Measurements from ENCODE around the gene STUB1. TPM values are rescaled to one million over a fixed set of nuclear protein-coding genes. Genes with fewer than 3 reads are reported as not detected.

Gene STUB1
- total and polyA plus RNA-seq, 10 of the 15 experiments (the other 5 are each of a cell fraction or from before 2014, with no cell fraction given): 4.2 to 136 (median 67.1) TPM

- BruUV-seq (replicated peaks): no TSS peak
- peak; percentile 37 for TF ChIP-seq POLR2A (IDR thresholded peaks at IDR 0.05; ENCODE audit: low read depth, low read length)
- no peak for TF ChIP-seq KLF5 (IDR thresholded peaks at IDR 0.05; ENCODE audit: partially characterized antibody)
- ChIA-PET RAD21 (ENCODE audit: unreplicated experiment) (no interaction called here), SMC1A (ENCODE audit: uncharacterized antibody, unreplicated experiment) (no interaction called here), CTCF (no interaction called here), POLR2A (no interaction called here)
- 99% methylated on average over 42 of the region's 67 CpGs for WGBS (ENCODE audit: insufficient coverage, insufficient replicate concordance, low lambda C conversion rate, missing lambda C conversion rate)
- ATAC-seq: no peak
- Histone ChIP-seq H3K27me3 (replicated peaks in 1 of 2; ENCODE audit: control insufficient read depth in 2 of 2, insufficient read depth in 2 of 2, low read length in 1 of 2) (no peaks in the 10 kb centered on the region), H3K27ac (ENCODE audit: control insufficient read depth, insufficient read depth) (no peak overlapping the region), H3K36me3 (ENCODE audit: control insufficient read depth in 2 of 2, insufficient read depth in 2 of 2, low read length in 1 of 2) (peaks cover 0 to 4% of the 10 kb centered on the region in 2 experiments; a peak in 3 of 4 replicates), H3K4me2 (ENCODE audit: control insufficient read depth, insufficient read depth) (no peak overlapping the region), H3K4me3 (no peak overlapping the region), H3K9ac (ENCODE audit: control insufficient read depth, insufficient read depth, low read length) (no peak overlapping the region), H2AFZ (ENCODE audit: control insufficient read depth, low read depth, low read length) (no peak overlapping the region), H4K20me1 (ENCODE audit: control insufficient read depth, insufficient read depth) (no peaks in the 10 kb centered on the region), H3K9me3 (replicated peaks; ENCODE audit: control insufficient read depth, insufficient read depth, low read length) (no peaks in the 10 kb centered on the region), H3K79me2 (ENCODE audit: control insufficient read depth, insufficient read depth, low read length) (peaks cover 14% of the 10 kb centered on the region), H3K4me1 (ENCODE audit: control insufficient read depth, insufficient read depth, low read length) (peaks cover 4% of the 10 kb centered on the region)
- in situ Hi-C loops (cut with MboI): no loop called here
- no peak for FAIRE-seq
- no peak for DNase-seq (ENCODE audit: low read depth, low spot score)
- intact Hi-C loops (cut with micrococcal nuclease; ENCODE audit: unreplicated experiment): no loop called here
These were observed 47.5 kb upstream of the STUB1 start for GRCh38 chr16:632486-633335.

DNA sequence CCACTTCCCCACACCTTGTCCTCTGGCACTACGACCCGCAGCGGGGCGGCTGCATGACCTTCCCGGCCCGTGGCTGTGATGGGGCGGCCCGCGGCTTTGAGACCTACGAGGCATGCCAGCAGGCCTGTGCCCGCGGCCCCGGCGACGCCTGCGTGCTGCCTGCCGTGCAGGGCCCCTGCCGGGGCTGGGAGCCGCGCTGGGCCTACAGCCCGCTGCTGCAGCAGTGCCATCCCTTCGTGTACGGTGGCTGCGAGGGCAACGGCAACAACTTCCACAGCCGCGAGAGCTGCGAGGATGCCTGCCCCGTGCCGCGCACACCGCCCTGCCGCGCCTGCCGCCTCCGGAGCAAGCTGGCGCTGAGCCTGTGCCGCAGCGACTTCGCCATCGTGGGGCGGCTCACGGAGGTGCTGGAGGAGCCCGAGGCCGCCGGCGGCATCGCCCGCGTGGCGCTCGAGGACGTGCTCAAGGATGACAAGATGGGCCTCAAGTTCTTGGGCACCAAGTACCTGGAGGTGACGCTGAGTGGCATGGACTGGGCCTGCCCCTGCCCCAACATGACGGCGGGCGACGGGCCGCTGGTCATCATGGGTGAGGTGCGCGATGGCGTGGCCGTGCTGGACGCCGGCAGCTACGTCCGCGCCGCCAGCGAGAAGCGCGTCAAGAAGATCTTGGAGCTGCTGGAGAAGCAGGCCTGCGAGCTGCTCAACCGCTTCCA, 46.7 kb upstream of the STUB1 start:
- Histone ChIP-seq H3K4me3 (no peak overlapping the region), H3K27me3 (replicated peaks in 1 of 2; ENCODE audit: control insufficient read depth in 2 of 2, insufficient read depth in 2 of 2, low read length in 1 of 2) (no peaks in the 10 kb centered on the region), H3K9ac (ENCODE audit: control insufficient read depth, insufficient read depth, low read length) (no peak overlapping the region), H4K20me1 (ENCODE audit: control insufficient read depth, insufficient read depth) (no peaks in the 10 kb centered on the region), H3K4me1 (ENCODE audit: control insufficient read depth, insufficient read depth, low read length) (peaks cover 5% of the 10 kb centered on the region), H3K4me2 (ENCODE audit: control insufficient read depth, insufficient read depth) (no peak overlapping the region), H3K79me2 (ENCODE audit: control insufficient read depth, insufficient read depth, low read length) (peaks cover 14% of the 10 kb centered on the region), H3K27ac (ENCODE audit: control insufficient read depth, insufficient read depth) (no peak overlapping the region), H2AFZ (ENCODE audit: control insufficient read depth, low read depth, low read length) (no peak overlapping the region), H3K9me3 (replicated peaks; ENCODE audit: control insufficient read depth, insufficient read depth, low read length) (no peaks in the 10 kb centered on the region), H3K36me3 (ENCODE audit: control insufficient read depth in 2 of 2, insufficient read depth in 2 of 2, low read length in 1 of 2) (peaks cover 0 to 4% of the 10 kb centered on the region in 2 experiments; a peak in 3 of 4 replicates)
- in situ Hi-C loops (cut with MboI): no loop called here
- intact Hi-C loops (cut with micrococcal nuclease; ENCODE audit: unreplicated experiment): no loop called here
- BruUV-seq (replicated peaks): no TSS peak
- CTCF ChIA-PET: no interaction called here
- FAIRE-seq: no peak
- 98% methylated on average over 70 of the region's 74 CpGs for WGBS (ENCODE audit: insufficient coverage, insufficient replicate concordance, low lambda C conversion rate, missing lambda C conversion rate)
- SMC1A ChIA-PET (ENCODE audit: uncharacterized antibody, unreplicated experiment): no interaction called here
- TF ChIP-seq POLR2A (IDR thresholded peaks at IDR 0.05; ENCODE audit: low read depth, low read length): peak; percentile 14; the same call in 1 of the 2 replicates
- no peak for TF ChIP-seq NFYB (IDR thresholded peaks at IDR 0.05; ENCODE audit: insufficient read depth, low read depth, low read length)
- RAD21 ChIA-PET (ENCODE audit: unreplicated experiment): no interaction called here
- ATAC-seq: no peak
- DNase-seq (ENCODE audit: low read depth, low spot score): no peak
- POLR2A ChIA-PET: no interaction called here
